Erythroblast (primary cell): ENCODE results near the gene NTSR2.

ENCODE experiments used
- GATA1 ChIP-seq: IDR thresholded peaks from 2 replicates; pipeline ENCODE4 v1.6.1; 2011; ENCODE audit warnings: low read depth, mild to moderate bottlenecking, control low read depth, low read length, moderate library complexity
- POLR2A ChIP-seq: IDR thresholded peaks from 2 replicates; pipeline ENCODE4 v1.6.1; 2011; ENCODE audit warnings: mild to moderate bottlenecking, low read length

DNA sequence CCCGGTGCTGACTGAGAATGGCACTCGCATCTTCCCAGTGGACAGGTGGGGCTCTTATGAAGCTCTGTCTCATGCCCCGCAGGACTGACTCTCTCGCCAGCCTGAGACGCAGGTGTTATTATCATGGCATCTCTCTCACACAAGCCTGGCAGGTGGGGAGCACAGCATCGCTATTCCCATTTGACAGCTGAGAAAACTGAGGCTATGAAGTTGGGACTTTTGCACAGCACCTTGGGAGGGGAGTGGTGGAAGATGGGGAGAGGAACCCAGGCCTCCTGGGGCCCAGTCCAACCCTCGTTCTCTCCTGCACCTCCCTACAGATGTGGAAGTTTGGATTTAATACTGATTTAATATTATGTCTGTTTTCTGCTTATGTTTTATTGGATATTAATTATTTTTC, 9.0 kb upstream of the NTSR2 start:
- TF ChIP-seq POLR2A, result no peak
- TF ChIP-seq GATA1, result no peak
